ENCODE data around the gene TNRC6C.
"Not testable (repeated sequence)": the region's sequence is repeated elsewhere in the genome, so short reads cannot be mapped to it uniquely, and the experiment has no call there.

TNRC6C gene

DNA sequence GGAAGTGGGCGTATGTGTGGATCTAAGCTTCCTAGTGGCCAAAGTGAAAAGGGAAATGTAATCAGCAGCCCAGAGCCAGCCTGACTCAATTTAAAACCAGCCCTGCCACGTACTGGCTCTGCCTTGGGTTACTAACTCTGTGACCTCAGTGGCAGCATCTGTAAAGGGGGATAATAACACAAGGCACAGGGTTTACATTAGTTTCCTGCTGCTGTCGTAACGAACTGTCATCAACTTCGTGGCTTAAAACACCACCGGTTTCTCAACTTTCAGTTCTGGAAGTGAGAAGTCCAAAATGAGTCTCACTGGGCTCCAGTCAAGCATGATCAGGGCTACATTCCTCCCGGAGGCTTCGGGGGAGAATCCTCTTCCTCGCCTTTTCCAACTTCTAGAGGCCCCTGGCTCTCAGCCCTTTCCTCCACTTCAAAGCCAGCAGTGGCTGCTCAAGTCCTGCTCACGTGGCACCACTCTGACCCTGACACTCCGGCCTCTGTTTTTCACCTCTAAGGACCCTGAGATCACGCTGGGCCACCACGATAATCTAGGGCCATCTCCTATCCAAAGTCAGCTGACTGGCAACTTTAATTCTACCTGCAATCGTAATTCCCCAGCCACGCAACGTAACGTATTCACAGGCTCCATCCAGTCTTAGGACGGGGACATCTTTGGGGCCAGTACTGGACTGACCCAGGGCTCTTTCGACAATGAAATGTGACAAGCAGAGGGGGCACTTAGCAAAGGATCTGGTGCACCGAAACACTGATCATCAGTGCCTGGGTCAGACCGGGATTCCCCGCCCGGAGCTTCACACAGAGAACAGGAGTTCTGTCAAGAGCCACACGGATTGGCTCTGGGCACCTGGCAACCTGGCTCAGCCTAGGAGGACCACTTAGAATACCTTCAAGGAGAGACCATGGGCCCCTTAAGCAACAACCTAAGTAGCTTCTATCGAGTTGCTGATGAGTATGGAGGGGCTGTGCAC is 155.6 kb downstream of the TNRC6C start:
- peaks cover 84% of the 10 kb centered on the region for H3K36me3 ChIP-seq (ENCODE audit: control insufficient read depth, insufficient read depth, low read length)
- WGBS, 2 experiments (ENCODE audit: insufficient coverage in 2 of 2) = 95 to 98% methylated on average over 25 of the region's 25 CpGs
- H3K4me3 ChIP-seq (ENCODE audit: extremely low read depth, insufficient read depth, low read length, poor library complexity, severe bottlenecking) = no peak overlapping the region
- no peak overlapping the region for H3K27ac ChIP-seq (ENCODE audit: low read depth, low read length, severe bottlenecking)
- H3K4me1 ChIP-seq (ENCODE audit: control insufficient read depth, insufficient read depth, low read length, poor library complexity, severe bottlenecking) = no peaks in the 10 kb centered on the region
- no peaks in the 10 kb centered on the region for H3K9me3 ChIP-seq (ENCODE audit: control insufficient read depth, low read length)

DNA sequence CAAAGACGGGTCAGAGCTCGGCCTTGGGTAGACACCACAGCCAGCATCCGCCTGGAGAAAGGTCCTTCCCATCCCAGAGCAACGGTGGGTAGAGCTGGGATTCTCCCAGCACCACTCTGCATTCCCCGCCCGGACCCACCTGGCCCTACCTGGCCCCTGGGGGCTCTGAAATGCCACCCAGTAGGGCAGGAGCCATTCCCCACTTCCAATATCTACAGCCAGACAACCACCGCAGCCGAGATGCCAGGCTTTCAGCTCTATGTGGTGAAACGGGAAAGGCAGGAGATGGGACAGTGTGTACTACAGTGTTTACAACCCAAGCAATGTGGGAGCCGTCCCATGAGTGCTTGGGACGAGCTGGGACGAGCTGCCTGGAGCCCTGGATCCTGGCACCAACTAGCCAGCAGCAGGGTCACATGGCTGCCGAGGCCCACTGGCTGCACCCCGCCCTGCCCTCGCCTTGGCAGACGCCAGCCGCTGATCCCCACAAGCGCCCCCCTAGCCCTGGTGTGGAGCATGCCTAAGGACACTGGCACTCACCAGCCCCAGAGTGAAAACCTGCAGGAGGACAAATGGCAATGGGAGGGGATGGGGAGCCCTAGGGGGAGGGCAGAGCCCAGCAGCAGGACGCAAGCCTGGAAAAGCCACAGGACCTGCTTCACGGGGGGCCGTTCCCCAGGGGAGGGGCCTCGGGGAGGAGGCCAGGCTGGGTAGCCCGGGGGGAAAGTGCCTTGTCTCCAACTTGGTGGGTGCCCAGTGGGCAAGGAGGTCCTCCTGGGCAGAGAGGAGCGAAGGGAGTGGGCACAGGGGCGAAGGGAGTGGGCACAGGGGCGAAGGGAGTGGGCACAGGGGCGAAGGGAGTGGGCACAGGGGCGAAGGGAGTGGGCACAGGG is 156.6 kb downstream of the TNRC6C start:
- Histone ChIP-seq H3K9me3 (ENCODE audit: control insufficient read depth, low read length) (no peaks in the 10 kb centered on the region), H3K27ac (ENCODE audit: low read depth, low read length, severe bottlenecking) (no peak overlapping the region), H3K4me1 (ENCODE audit: control insufficient read depth, insufficient read depth, low read length, poor library complexity, severe bottlenecking) (no peaks in the 10 kb centered on the region), H3K4me3 (ENCODE audit: extremely low read depth, insufficient read depth, low read length, poor library complexity, severe bottlenecking) (no peak overlapping the region), H3K36me3 (ENCODE audit: control insufficient read depth, insufficient read depth, low read length) (peaks cover 85% of the 10 kb centered on the region)
- WGBS, 2 experiments (ENCODE audit: insufficient coverage in 2 of 2) = 93 to 99% methylated on average over 17 to 22 of the region's 28 CpGs

DNA sequence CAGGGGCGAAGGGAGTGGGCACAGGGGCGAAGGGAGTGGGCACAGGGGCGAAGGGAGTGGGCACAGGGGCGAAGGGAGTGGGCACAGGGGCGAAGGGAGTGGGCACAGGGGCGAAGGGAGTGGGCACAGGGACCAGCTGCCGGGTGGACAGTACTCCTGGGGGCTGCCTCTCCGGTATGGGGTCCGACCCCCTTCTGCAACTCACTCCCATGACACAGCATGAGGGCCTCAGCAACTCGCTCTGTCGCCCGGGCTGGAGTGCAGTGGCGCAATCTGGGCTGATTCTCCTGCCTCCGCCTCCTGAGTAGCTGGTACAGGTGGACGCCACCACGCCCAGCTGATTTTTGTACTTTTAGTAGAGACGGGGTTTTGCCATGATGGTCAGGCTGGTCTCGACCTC is 157.3 kb downstream of the TNRC6C start:
- H3K9me3 ChIP-seq (ENCODE audit: control insufficient read depth, low read length); H3K27ac ChIP-seq (ENCODE audit: low read depth, low read length, severe bottlenecking); H3K4me3 ChIP-seq (ENCODE audit: extremely low read depth, insufficient read depth, low read length, poor library complexity, severe bottlenecking); H3K4me1 ChIP-seq (ENCODE audit: control insufficient read depth, insufficient read depth, low read length, poor library complexity, severe bottlenecking): not testable (repeated sequence)
- peaks cover 85% of the 10 kb centered on the region for H3K36me3 ChIP-seq (ENCODE audit: control insufficient read depth, insufficient read depth, low read length)
- 92 to 98% methylated on average over 12 to 14 of the region's 18 CpGs for WGBS, 2 experiments (ENCODE audit: insufficient coverage in 2 of 2)

DNA sequence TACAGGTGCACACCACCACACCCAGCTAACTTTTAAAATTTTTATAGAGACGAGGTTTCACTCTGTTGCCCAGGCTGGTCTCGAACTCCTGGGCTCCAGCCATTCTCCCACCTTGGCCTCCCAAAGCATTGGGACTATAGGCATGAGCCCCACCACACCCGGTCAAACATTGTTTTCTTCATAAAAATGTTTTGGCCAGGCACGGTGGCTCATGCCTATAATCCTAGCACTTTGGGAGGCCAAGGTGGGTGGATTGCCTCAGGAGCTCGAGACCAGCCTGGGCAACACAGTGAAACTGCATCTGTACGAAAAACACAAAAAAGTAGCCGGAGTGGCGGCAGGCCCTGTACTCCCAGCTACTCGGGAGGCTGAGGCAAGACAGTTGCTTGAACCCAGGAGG is 157.9 kb downstream of the TNRC6C start:
- no peaks in the 10 kb centered on the region for H3K4me1 ChIP-seq (ENCODE audit: control insufficient read depth, insufficient read depth, low read length, poor library complexity, severe bottlenecking)
- peaks cover 82% of the 10 kb centered on the region for H3K36me3 ChIP-seq (ENCODE audit: control insufficient read depth, insufficient read depth, low read length)
- no peaks in the 10 kb centered on the region for H3K9me3 ChIP-seq (ENCODE audit: control insufficient read depth, low read length)
- 96 to 99% methylated on average over 9 of the region's 9 CpGs for WGBS, 2 experiments (ENCODE audit: insufficient coverage in 2 of 2)
- no peak overlapping the region for H3K27ac ChIP-seq (ENCODE audit: low read depth, low read length, severe bottlenecking)
- H3K4me3 ChIP-seq (ENCODE audit: extremely low read depth, insufficient read depth, low read length, poor library complexity, severe bottlenecking) = no peak overlapping the region

DNA sequence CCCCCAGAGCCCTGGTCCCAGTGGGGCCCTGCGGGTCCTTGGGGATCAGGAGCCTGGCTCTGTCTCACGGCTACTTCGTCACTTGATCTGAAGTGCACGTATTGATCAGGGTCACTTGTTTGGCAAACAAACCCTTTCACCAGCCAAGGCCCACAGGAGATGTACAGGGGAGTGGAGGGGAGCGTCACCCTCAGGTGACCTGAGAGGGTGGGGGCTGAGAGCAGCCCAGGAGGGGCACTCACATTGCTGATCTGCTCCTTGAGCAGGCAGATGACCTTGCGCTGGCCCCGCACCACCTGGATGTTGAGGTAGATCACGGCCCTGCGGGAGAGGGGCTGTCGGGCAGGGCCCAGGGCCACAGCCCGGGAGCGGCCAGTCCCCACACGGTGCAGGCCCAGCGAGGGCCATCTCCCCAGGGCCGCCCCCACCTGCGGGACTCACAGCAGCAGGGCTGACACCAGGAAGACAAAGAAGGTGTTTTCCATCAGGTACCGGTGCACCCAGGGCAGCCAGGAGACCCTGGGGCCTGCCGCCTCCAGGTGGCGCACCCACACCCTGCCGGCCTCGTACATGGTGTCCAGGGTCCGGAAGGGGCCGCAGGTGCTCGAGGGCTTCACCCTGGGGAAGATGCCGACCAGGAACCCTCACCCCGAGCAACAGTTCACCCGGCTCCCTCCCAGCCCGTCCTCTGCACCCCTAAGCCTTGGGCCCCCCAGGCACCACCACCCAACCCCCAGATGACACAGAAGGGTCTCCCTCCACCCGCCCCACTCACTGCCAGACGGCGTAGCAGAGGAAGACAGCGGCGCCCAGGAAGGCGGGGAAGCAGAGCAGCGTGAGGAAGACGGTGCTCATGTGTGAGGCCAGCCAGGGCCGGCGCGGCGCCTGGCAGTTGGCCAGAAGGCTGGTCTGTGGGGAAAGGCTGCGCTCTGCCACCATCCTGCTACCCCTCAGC is 158.8 kb downstream of the TNRC6C start:
- H3K27ac ChIP-seq (ENCODE audit: low read depth, low read length, severe bottlenecking) = no peak overlapping the region
- no peaks in the 10 kb centered on the region for H3K4me1 ChIP-seq (ENCODE audit: control insufficient read depth, insufficient read depth, low read length, poor library complexity, severe bottlenecking)
- WGBS, 2 experiments (ENCODE audit: insufficient coverage in 2 of 2) = 89 to 93% methylated on average over 31 to 34 of the region's 41 CpGs
- no peaks in the 10 kb centered on the region for H3K9me3 ChIP-seq (ENCODE audit: control insufficient read depth, low read length)
- H3K4me3 ChIP-seq (ENCODE audit: extremely low read depth, insufficient read depth, low read length, poor library complexity, severe bottlenecking) = no peak overlapping the region
- peaks cover 80% of the 10 kb centered on the region for H3K36me3 ChIP-seq (ENCODE audit: control insufficient read depth, insufficient read depth, low read length)

DNA sequence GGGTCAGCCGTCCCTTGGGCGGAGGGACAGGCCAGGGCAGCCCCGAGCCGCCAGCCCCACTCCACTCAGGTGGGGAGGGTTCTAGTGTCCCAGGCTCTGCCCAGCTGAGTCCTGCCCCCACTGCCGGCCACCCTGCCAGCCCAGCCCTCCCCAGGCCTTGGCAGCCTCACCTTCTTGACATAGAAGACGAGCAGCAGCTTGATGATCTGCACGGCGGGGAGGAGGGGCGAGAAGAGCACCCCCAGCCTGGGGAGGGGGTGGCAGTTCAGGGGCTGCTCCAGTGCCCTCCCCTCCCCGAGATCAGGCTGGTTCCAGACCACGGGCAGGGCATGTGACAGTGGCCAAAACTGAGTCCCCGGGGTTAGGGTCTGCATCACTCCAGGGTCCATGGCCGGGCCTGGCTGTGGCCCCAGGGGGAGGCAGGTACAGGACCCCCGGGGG is 160.3 kb downstream of the TNRC6C start:
- Histone ChIP-seq H3K4me1 (ENCODE audit: control insufficient read depth, insufficient read depth, low read length, poor library complexity, severe bottlenecking) (no peaks in the 10 kb centered on the region), H3K9me3 (ENCODE audit: control insufficient read depth, low read length) (no peaks in the 10 kb centered on the region), H3K4me3 (ENCODE audit: extremely low read depth, insufficient read depth, low read length, poor library complexity, severe bottlenecking) (no peak overlapping the region), H3K36me3 (ENCODE audit: control insufficient read depth, insufficient read depth, low read length) (peaks cover 79% of the 10 kb centered on the region), H3K27ac (ENCODE audit: low read depth, low read length, severe bottlenecking) (no peak overlapping the region)
- WGBS, 2 experiments (ENCODE audit: insufficient coverage in 2 of 2) = 91 to 92% methylated on average over 9 to 14 of the region's 14 CpGs

DNA sequence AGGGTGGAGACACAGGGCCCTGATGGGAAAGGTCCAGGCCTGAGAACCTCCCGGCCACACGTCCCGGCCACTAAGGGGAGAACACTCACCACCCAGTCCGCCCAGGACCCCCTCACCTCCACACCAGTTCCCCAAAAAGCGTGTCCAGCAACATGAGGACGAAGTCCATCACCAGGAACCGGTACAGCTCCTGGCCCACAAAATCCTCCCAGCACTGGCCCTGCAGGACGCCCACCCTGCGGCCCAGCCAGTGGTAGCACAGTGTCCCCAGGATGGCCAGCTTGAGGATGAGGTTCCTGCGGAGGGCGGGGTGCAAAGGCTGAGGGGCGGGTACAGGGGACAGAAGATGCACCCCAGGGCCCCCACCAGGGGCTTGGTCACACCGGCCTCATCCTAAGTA is 162.0 kb downstream of the TNRC6C start:
- H3K36me3 ChIP-seq (ENCODE audit: control insufficient read depth, insufficient read depth, low read length) = peaks cover 82% of the 10 kb centered on the region
- 97% methylated on average over 12 to 13 of the region's 13 CpGs for WGBS, 2 experiments (ENCODE audit: insufficient coverage in 2 of 2)
- H3K4me1 ChIP-seq (ENCODE audit: control insufficient read depth, insufficient read depth, low read length, poor library complexity, severe bottlenecking) = peaks cover 7% of the 10 kb centered on the region
- no peak overlapping the region for H3K27ac ChIP-seq (ENCODE audit: low read depth, low read length, severe bottlenecking)
- H3K9me3 ChIP-seq (ENCODE audit: control insufficient read depth, low read length) = no peaks in the 10 kb centered on the region
- no peak overlapping the region for H3K4me3 ChIP-seq (ENCODE audit: extremely low read depth, insufficient read depth, low read length, poor library complexity, severe bottlenecking)

DNA sequence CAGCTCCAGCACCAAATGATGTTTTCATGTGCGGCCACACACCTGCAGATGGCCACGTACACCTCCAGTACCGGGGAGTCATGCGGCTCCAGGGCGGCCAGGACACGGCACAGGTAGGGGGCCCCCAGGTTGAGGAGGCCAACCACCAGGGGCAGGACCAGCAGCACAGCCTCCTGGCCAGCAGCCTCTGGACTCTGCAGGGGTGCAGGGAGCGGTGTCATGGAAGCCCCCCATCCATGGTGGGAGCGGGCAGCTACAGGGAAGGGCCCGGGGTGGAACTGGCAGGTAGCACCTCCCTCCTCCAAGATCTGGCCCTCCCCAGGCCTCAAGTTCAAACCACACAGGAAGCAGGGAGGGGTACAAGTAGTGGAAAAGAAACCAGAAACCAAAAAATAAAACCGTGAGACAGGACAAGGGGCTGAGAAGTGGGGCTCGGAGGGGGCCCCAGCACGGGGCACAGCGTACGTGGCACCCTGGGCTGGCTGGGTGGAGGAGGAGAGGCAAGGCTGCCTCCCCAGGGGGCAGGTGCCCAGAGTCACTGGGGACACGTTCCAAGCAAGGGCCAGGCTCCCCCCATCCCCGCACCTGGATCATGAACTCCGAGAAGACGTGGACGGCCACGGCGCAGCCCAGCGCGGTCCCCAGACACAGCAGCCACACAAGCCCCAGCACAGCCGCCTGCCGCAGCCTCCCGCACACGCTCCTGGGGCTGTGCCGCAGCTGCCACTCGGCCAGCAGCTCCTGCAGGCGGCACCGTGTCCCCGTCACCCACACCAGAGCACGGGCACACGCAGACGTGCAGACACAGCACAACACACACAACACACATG is 162.7 kb downstream of the TNRC6C start:
- Histone ChIP-seq H3K4me1 (ENCODE audit: control insufficient read depth, insufficient read depth, low read length, poor library complexity, severe bottlenecking) (peaks cover 13% of the 10 kb centered on the region), H3K27ac (ENCODE audit: low read depth, low read length, severe bottlenecking) (no peak overlapping the region), H3K36me3 (ENCODE audit: control insufficient read depth, insufficient read depth, low read length) (peaks cover 84% of the 10 kb centered on the region), H3K9me3 (ENCODE audit: control insufficient read depth, low read length) (no peaks in the 10 kb centered on the region), H3K4me3 (ENCODE audit: extremely low read depth, insufficient read depth, low read length, poor library complexity, severe bottlenecking) (no peak overlapping the region)
- 92 to 94% methylated on average over 26 to 27 of the region's 35 CpGs for WGBS, 2 experiments (ENCODE audit: insufficient coverage in 2 of 2)

DNA sequence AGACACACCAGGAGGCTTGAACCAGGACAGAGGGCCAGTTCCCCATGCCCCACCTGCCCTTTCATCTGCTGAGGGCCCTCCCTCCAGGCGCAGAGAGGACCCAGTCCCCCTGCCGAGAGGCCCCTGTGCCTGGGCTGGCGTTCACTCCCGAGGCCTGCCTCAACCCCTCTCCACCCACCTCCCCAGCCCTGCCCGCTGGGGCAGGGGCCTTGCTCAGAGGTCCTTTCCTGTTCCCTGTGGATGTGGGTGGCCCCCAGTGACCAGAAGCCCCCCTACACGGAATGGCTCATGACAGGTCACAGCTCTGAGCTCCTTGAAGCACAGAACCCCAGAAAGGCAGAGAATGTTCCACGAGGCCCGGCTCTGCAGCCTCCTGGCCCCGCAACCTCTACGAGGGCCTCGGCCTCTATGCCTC is 163.3 kb downstream of the TNRC6C start:
- WGBS, 2 experiments (ENCODE audit: insufficient coverage in 2 of 2) = 86 to 92% methylated on average over 9 to 10 of the region's 11 CpGs
- H3K4me3 ChIP-seq (ENCODE audit: extremely low read depth, insufficient read depth, low read length, poor library complexity, severe bottlenecking) = no peak overlapping the region
- no peaks in the 10 kb centered on the region for H3K9me3 ChIP-seq (ENCODE audit: control insufficient read depth, low read length)
- H3K27ac ChIP-seq (ENCODE audit: low read depth, low read length, severe bottlenecking) = no peak overlapping the region
- peaks cover 19% of the 10 kb centered on the region for H3K4me1 ChIP-seq (ENCODE audit: control insufficient read depth, insufficient read depth, low read length, poor library complexity, severe bottlenecking)
- peaks cover 84% of the 10 kb centered on the region for H3K36me3 ChIP-seq (ENCODE audit: control insufficient read depth, insufficient read depth, low read length)

Measured in mesodermal cell (in vitro differentiated cells).